NOMO-1 (cell line): ENCODE data around the gene KCNH5.

Experiments
- DNase-seq, 2 experiments: peaks; one replicate each; lab custom pipeline; 2025; ENCODE audit not compliant: unreplicated experiment in 2 of 2; lab: John Stamatoyannopoulos, UW

KCNH5 gene

DNA sequence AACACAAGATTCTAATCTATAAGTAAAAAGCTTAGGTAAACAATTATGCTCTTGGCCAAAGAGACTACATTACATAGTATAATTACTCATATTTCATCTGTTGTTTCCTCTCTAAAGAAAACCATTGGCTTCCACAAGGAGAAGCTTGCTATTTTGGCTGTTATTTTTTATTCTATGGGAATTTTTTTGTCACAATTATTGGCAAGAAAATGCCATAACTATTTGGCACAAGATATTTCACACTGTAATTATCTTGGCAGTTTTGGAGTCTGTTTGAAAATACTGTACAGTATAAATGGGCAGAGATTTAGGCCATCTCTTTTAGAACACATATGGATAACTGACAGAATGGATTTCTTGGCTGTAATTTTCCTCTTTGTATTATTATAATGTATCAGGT lies 51.2 kb downstream of the KCNH5 start:
- DNase-seq = no peak

DNA sequence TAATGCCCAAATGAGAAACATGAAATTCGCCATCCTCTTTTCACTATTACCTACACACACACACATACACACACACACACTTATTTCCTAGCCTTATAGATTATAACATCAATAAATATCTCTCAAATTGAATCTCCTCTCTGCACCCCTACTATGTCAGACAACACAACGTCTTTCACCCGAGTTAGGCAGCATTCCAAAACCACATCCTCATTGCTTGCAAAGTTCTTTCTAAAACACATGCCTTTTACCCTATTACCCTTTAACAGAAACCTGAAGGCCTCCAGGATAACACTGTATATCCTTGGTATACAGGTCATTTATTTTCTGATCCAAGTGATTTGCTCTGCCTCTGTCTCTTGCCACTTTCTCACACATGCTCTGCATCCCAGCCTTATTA lies 56.3 kb downstream of the KCNH5 start:
- no peak for DNase-seq

DNA sequence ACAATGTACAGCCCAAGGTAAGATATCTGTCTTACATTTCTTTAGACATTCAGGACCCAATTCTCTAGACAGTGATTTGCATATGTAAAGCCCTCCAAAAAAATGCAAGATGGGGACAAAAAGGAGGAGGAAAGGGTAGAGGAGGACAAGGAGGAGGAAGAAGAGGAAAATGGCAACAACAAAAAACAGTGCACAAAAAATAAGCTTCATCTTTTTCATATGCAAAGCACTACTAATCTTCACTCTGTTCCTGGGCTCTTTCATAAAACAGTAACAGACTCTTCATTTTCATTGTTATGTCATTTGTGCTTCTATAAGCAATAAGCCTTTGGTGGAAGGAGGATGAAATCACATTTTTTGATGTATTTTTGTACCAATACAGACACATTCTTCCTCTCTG lies 61.4 kb downstream of the KCNH5 start:
- no peak for DNase-seq

DNA sequence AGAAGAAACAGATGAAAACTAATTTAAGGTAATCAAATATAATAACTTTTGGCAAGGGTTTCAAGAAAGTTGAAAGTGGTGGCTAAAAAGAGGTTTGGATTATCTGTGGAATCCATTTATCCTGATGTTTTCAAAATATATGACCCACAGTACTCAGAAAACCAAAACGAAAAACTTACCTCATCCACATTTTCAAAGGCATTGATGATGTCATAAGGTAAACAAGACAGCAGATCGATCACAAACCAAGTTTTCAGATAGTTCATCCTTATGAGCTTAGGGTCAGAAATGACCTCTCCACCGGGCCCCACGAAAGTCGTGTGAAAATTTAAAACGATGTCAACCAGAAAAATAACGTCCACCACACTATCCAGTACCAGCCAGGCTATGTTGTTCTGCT lies 64.6 kb downstream of the KCNH5 start:
- no peak for DNase-seq

DNA sequence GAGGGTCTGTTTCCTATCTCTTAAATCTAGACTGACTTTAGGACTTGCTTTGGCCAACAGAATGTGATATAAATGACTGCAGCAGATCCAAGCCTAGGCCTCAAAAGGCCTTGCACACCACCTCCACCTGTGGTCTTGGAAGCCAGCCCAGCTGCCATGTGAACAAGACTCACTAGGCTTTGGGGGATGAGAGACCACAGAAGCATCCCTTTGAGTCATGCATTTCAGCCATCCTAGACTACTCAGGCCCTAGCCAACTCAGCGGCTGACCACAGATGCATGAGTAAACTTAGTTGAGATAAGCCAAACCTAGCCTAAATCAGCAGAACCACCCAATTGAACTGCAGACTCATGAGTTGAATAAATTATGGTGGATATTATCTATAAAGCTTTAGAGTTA lies 87.7 kb downstream of the KCNH5 start:
- DNase-seq = no peak

DNA sequence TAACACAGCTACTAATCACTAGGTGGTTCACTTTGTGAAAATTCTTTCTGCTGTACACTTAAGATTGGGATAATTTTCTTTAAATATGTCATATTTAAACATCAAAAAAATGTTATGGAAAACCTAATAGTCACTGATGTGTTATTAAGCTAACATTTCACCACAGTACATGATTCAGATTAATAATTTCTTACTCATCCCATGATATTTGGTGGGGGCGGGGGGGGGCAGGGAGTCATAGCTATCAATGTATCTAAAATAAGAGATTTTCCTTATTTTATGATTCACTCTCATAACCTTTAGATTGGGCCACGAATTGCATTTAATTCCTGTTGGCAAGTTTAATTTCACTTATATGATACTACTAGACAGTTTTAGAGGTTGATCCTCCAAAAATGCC lies 88.8 kb downstream of the KCNH5 start:
- DNase-seq = no peak

DNA sequence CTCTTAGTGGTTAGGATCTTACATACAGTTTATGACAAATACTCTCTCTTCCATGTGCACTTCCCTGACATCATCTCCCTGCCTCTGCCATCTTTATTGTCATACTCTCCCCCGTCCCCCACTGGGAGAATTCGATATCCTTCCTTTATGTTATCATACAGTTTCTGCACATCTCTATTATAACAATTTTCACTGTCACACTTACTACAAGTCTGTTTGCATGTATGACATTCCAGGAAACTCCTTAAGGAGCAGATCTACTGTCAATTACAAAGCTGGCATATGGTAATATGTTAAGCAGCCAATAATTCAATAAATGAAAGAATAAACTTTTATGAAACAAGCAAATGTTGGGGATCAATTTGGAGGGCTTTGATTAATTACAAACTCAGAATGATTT lies 91.1 kb downstream of the KCNH5 start:
- no peak for DNase-seq

DNA sequence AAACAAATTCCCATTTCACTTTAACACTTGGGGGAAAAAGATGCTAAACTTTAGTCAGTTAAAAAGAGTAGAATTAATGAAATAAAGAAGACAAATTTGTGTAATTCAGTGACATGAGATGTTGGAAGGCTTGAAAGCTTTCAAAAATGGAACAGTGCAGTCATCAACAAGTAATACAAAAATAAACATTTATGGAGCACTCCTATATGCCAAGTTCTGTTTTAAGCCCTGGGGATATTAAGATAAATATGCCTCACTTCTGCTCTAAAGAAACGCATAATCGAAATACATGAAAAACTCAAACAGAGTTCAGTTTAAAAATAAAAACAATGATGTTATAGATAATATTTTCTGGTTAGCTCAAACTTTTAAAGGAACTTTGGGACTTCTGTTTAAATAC lies 93.0 kb downstream of the KCNH5 start:
- DNase-seq = no peak

DNA sequence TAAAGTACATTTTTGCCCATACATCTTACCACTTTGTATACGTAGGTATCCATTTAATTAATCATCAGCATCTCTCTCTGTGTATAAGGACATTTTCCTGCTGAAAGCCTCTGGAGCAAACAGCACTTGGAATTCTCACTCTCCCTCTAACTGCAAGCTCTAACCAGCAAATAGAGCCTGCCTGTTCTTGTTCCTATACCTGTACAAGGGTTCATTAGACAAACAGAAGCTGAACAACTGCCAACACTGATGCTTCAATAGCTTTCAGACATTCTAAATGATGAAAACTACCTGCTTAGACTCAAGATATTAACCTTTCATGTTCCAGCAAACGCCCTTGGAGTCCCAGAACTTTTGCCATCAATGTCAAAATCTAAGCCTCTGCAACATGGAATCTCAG lies 98.0 kb downstream of the KCNH5 start:
- no peak for DNase-seq

DNA sequence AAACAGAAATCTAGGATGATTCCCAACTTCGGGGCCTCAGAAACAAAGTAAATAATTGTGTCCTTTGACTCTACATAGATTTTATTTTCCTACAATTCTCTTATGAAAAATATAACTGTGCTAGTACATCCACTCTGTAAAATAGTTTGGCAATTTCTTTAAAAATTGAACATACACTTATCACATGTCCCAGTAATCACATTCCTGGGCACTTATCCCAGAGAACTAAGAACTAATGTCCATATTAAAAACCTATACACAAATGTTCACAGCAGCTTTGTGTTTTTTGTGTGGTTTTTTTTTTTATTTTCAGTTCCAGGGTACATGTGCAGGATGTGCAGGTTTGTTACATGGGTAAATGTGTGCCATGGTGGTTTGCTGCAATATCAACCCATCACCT lies 99.0 kb downstream of the KCNH5 start:
- no peak for DNase-seq

DNA sequence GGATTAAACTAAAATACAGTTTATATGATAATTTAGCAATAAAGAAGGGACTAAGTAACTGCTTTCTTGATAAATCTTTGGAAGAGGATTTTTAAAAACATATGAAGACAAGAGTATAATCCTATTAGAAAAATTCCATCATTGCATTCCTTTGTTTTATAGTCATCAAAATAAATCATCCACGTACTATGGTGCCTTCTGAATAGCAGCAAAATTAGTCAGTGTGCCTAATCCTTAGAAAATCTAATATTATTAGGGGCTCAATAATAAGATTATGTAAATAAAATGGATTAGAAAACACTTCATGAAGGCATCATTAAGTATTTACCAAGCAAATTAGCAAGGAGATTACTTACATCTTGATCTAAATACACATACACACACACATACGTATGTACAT lies 102.1 kb downstream of the KCNH5 start:
- no peak for DNase-seq

DNA sequence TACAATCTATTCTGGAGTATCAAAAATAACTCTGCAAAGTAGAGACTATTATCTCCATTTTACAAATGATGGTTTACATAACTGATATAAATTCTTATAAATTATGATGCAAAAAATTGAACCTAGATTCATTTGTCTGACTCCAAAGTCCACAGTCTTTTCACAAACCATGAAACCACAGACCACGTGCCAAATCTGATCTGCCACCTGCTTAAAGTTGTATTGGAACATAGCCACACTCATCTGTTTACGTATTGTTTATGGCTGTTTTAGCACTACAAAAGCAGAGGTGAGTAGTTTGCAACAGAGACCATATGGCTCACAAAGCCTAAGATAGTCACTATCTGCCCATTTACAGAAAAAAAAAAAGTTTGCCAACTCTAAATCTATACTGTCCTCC lies 105.3 kb downstream of the KCNH5 start:
- DNase-seq = no peak

DNA sequence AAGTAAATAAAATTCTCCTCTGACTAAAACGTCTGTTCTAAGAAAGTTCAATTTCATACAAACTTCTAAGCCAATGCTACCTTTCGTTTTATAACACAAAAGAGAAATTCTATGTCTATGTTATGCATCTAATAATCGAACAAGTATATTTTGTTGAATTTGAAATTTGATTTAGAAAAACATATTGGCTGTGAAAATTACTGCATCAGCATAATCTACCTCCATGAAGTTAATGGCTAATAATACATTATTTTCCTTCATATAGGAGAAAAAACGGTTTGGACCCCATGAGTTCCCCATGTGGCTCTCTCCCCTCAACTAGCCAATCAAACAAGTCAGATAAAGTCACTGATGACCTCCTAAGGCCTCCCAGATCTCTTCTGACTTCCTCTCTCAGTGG lies 106.5 kb downstream of the KCNH5 start:
- no peak for DNase-seq

DNA sequence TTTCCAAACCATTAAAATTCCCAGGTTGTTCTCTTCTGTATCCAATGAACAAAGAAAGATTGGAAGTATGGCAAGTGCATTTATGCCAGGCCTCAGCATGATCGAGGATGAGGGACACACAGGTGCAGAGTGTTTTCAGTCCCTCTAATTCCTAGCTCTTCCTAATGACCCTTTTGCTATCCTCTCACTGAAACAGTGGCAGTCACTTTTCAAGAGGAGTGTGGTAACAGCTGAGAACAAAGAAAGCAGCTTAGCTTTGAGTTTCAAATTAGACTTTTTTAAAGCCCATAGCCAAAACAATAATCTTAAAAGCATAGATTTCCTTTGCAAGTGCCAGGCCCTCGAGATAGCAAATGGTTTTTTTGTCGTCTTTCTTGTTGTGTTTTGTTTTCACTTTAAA lies 110.8 kb downstream of the KCNH5 start:
- DNase-seq = no peak

DNA sequence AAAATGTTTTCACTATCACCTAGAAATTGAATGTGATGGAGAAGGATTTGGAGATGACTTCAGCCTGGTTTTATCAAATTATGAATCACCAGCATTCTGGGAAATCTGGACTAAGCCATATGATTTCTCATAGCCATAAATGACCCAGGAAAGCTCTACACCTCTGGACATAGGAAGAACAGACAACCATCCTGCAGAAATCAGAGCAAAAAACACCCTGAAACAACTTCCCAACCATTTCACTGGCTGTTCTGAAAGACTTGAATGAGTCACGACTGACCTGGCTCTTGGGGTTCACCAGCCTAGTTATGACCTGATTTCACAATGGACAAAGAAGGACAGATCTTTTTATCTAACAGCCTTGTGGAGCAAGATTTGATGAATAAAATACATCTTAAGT lies 123.8 kb downstream of the KCNH5 start:
- DNase-seq = no peak

DNA sequence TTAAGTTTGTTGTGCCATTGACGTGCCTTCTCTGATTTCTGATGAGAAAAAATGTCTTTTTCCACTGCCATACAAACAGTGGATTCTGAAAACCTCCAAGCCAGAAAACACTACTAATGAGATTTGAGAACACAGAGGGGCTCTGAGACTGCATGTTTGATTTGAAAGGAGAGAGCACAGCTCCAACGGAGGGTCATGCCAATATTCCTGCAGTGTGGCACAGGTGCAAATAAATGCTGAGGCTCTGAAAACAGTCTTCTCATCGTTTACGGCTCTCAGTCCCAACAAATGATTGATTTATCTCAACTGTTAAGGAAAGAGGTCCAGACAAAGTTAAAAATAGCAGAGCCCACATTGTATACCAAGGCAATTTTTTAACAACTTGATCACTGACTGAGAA lies 128.7 kb downstream of the KCNH5 start:
- DNase-seq = no peak

DNA sequence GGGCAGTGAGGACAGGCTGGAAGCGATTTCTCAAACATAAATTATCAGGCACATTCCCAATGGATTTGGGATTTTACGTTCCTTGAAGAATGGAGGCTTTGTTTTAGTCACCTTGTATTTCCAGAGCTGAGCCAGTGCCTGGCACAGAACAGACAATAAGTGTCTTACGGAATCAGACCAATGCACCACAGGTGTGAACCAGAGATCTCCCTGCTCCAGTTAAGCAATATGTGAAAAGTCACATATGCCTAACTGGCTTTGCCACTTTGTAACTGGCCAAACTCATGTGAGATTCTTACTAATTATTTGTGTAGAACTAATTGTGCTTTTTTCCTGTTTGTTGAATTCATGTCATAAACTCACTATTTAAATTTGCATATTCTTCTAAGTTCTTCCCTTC lies 130.4 kb downstream of the KCNH5 start:
- no peak for DNase-seq

DNA sequence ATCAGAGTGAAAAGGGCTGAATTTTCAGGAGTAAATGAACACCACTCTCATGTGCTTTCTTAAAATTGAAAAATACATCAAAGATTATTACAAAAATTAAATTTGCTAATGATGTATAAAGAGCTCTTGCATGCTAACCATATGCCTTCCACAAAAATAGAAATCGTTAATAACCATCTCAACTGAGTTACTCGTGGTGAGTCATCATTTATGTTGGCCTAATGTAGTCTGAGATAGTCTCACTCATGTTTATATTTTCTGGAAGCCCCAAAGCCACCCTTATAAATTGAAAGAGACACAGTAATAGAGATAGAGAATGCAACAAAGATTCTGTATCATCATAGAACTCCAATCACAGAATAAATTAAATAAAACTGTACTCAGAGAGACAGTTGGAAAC lies 131.2 kb downstream of the KCNH5 start:
- DNase-seq = no peak

DNA sequence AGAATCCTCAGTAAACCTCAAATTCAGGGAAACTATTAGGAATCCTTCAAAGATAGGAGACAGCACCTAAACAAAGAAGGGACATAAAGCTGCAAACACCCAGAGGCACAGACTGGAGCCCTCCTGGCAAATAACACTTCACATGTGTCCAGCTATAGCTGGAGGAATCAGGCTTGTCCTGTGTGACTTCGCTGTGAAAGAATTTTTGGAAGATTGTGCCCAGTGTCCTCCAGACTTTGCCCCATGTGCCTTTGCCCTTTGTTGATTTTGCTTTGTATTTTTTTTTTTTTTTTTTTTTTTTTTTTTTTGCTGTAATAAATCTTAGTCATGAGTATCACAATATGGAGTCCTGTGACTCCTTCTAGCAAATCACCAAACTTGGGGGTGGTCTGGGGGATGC lies 136.8 kb downstream of the KCNH5 start:
- DNase-seq = no peak

DNA sequence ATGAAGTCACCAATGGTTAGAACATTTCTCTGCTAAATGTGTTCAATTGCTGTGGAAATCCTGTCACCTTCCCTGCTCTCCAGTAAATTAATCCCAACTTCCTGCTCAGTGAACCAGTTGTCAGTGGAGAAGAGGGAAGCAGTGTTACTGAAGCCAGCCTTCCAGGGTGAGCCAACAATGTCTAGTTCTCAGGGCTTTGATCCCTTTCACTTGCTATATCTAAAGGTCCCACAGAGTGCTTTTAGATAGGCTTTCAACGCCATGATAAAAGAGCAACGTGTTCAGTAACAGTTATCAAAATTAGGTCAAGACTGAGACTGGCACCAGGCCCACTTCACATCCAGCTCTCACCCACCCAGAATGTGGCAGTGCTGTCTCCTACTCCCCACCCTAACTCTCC lies 139.7 kb downstream of the KCNH5 start:
- DNase-seq = no peak

DNA sequence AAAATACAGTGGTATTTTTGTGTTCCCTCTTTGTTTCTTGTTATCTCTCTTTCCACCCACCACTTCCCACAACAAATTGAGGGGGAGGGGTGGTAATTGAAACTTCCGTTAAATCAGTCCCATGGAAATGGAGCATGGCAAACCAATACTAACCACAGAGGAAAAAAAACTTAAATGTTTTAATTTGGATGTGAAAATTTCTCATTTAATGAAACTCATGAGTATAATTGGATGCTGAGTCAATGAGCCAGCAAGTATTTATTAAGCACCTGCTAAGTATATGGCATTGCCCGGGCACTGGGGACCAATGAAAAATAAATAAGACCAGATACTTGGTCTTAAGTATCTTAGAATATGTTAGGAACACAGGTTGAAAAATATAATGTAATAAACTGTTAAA lies 147.5 kb downstream of the KCNH5 start:
- DNase-seq = no peak

DNA sequence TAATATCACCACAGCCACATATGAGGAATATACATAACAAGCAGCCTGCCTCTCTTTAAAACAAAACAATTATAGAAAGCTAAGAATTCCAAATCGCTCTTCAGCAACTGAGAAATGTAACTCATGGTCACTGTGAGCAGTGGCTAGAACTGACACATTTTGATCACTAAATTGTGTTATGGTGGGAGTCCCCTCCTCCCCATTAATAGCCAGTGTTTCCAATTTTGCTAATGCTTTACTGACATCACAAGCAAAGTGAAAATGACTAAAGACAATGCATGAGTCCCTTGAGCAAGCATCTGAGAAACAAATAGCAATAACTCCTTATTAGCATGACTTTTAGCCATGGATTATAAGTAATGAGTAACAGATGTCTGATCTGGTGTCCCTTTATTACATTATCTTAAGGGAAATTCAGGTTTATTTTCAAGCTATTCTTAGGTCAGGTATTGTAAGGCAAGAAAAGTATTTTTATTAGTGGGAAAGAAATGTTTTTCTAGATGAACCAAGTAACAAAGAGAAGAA lies 148.3 kb downstream of the KCNH5 start:
- no peak for DNase-seq

DNA sequence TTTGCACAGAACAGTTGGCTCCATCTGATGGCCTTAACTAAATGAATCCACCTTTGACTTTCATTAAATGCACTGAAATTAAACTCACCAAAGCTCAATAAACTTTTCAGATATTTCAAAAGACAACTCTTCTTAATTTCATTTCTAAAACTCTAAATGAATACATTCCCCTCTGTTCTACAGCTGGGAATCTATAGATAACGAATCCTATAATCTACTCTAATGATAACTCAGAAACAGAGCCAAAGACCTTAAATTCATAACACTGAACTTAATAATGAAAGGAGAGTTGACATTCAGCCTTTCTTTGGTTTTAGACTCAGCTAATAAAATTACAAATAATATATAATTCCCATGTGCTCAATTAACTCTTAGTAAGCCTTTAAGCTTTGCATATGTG lies 150.5 kb downstream of the KCNH5 start:
- no peak for DNase-seq

DNA sequence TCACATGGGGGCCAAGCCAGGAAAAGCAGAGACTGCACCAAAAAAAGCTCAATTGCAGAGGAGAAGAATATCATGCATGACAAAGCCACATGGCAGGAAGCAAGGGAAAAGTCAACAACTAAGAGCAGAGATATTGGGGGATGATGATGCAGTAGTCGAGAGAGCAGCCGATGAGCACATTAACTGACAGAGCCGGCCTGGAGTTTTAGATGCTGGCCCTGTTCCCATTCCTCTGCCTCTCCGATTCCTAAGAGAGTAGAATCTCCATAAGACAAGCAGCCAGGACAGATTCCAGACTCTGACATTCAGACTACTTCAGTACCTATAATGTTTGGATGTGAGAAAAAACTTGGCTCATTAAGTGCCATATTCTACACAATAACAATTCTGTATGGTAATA lies 155.9 kb downstream of the KCNH5 start:
- DNase-seq = no peak
